SK-N-SH (cell line): ENCODE data around the gene HAUS6.

Source experiments
- CTCF ChIP-seq: fragments of 200-600 bp; sonication (generic); IDR thresholded peaks from 2 replicates; pipeline ENCODE4 v1.6.1; 2017; ENCODE audit warnings: antibody characterized with exemption, mild to moderate bottlenecking, moderate library complexity
- EP300 ChIP-seq, 2 experiments: IDR thresholded peaks; 2 replicates each; pipeline versions ENCODE4 v1.4.0 to v1.6.1; 2012; ENCODE audit warnings: borderline replicate concordance in 1 of 2, low read depth in 1 of 2, low read length in 1 of 2
- EZH2phosphoT487 ChIP-seq: fragments of 200-600 bp; sonication (generic); IDR thresholded peaks from 2 replicates; pipeline ENCODE4 v1.6.1; 2017; ENCODE audit warnings: low read depth, mixed run types, mild to moderate bottlenecking, antibody characterized with exemption, moderate library complexity, borderline replicate concordance
- ZBTB33 ChIP-seq: IDR thresholded peaks from 2 replicates; pipeline ENCODE4 v1.4.0; 2012; ENCODE audit warnings: low read depth, borderline replicate concordance
- TF ChIP-seq, protein P1 (sequence below): fragments of 150-350 bp; IDR thresholded peaks from 2 replicates; pipeline ENCODE4 v1.6.1; 2016; ENCODE audit warnings: mild to moderate bottlenecking, low read depth, low read length

DNA sequence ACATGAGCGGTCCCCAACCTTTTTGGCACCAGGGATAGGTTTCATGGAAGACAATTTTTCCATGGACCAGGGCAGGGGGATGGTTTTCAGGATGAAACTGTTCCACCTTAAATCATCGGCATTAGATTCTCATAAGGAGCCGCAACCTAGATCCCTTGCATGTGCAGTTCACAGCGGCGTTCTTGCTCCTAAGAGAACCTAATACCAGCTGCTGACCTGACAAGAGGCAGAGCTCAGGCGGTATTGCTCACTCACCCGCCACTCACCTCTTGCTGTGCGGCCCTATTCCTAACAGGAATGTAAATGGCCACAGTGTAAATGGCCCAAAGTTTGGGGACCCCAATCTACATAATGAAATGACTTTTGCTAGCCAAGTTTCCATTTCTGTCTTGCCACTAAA lies 27.7 kb upstream of the HAUS6 start:
- TF ChIP-seq EP300 (IDR thresholded peaks at IDR 0.05; ENCODE audit: borderline replicate concordance in 1 of 2, low read depth in 1 of 2, low read length in 1 of 2) (no peak), CTCF (no peak), ZBTB33 (no peak), EZH2phosphoT487 (no peak)
- TF ChIP-seq, protein P1, sequence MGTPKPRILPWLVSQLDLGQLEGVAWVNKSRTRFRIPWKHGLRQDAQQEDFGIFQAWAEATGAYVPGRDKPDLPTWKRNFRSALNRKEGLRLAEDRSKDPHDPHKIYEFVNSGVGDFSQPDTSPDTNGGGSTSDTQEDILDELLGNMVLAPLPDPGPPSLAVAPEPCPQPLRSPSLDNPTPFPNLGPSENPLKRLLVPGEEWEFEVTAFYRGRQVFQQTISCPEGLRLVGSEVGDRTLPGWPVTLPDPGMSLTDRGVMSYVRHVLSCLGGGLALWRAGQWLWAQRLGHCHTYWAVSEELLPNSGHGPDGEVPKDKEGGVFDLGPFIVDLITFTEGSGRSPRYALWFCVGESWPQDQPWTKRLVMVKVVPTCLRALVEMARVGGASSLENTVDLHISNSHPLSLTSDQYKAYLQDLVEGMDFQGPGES = no peak
